Thoracic aorta (tissue), 2 donors: ENCODE measurements around the gene DDX46. TPM values are rescaled to one million over a fixed set of nuclear protein-coding genes. Genes with fewer than 3 reads are reported as not detected.

Experiments used
- ATAC-seq: fragments of 150-250 bp; one replicate; pipeline ENCODE4 v1.8.0; 2017; ENCODE audit warnings: low read depth; ENCODE audit not compliant: insufficient number of reproducible peaks, low FRiP score
- DNase-seq: peaks from one replicate; pipeline ENCODE4 v3.0.0-alpha.2; 2020; ENCODE audit warnings: low spot score
- H3K27ac ChIP-seq, 2 donors: fragments of 200-600 bp; sonication (generic); 1 replicate in 1 of 2; 2 replicates in 1 of 2; pipeline ENCODE4 v1.5.1; 2016; ENCODE audit warnings: mild to moderate bottlenecking in 2 of 2, moderate library complexity in 2 of 2
- H3K27me3 ChIP-seq: fragments of 200-600 bp; sonication (generic); replicated peaks from 2 replicates; pipeline ENCODE4 v1.6.0; 2016; ENCODE audit warnings: mild to moderate bottlenecking; ENCODE audit not compliant: insufficient read depth
- H3K36me3 ChIP-seq: fragments of 200-600 bp; sonication (generic); one replicate; pipeline ENCODE4 v1.5.1; 2016
- H3K4me1 ChIP-seq, 2 donors: fragments of 200-600 bp; sonication (generic); 1 replicate in 1 of 2; 2 replicates in 1 of 2; pipeline versions ENCODE4 v1.5.1 to v1.6.0; 2016; ENCODE audit warnings: low read depth in 2 of 2, mild to moderate bottlenecking in 1 of 2; ENCODE audit not compliant: control insufficient read depth in 1 of 2
- H3K4me3 ChIP-seq: fragments of 200-600 bp; sonication (generic); 2 replicates; pipeline ENCODE4 v1.5.1; 2016; ENCODE audit warnings: mild to moderate bottlenecking
- H3K9me3 ChIP-seq: fragments of 200-600 bp; sonication (generic); 2 replicates; pipeline ENCODE4 v1.5.1; 2016
- total RNA-seq, 2 donors: library from RNA; depleted of rRNA; stranded (reverse); fragments of >200 nt; gene quantifications; one replicate each; pipeline versions ENCODE4 v1.1.0 to v1.2.3, GENCODE V29; 2016
- TF ChIP-seq, protein P1 (sequence below): fragments of 200-600 bp; sonication (generic); IDR thresholded peaks from one replicate; pipeline ENCODE4 v1.5.1; 2019; ENCODE audit warnings: antibody characterized with exemption

Gene DDX46
- total RNA-seq, 2 donors from 2014 or later: 27.1 to 59.2 TPM

DNA sequence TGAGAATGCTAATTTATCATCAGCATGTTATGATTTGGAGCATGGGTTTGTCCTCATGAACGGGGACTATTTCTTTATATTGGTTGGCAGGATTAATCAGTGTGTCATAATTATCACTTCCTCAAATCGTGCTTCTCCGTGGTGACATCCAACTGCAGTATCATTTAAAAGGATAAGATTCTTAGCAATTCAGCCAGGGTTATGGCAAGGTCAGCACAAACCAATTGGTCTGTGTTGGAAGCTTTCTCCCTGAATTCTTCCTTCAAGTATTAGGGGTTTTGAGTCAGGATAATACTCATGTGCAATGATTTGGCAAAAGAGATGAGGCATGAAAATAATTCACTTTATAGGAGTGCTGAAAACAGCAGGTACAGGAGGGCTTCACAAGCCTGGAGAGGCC, 25.8 kb upstream of the DDX46 start:
- Histone ChIP-seq H3K27me3 (no peaks in the 10 kb centered on the region), H3K9me3 (no peaks in the 10 kb centered on the region), H3K4me1 (no peaks in the 10 kb centered on the region), H3K27ac (no peak overlapping the region), H3K36me3 (no peaks in the 10 kb centered on the region), H3K4me3 (no peak overlapping the region)
- DNase-seq (no peak), ATAC-seq (no peak)
- TF ChIP-seq, protein P1, sequence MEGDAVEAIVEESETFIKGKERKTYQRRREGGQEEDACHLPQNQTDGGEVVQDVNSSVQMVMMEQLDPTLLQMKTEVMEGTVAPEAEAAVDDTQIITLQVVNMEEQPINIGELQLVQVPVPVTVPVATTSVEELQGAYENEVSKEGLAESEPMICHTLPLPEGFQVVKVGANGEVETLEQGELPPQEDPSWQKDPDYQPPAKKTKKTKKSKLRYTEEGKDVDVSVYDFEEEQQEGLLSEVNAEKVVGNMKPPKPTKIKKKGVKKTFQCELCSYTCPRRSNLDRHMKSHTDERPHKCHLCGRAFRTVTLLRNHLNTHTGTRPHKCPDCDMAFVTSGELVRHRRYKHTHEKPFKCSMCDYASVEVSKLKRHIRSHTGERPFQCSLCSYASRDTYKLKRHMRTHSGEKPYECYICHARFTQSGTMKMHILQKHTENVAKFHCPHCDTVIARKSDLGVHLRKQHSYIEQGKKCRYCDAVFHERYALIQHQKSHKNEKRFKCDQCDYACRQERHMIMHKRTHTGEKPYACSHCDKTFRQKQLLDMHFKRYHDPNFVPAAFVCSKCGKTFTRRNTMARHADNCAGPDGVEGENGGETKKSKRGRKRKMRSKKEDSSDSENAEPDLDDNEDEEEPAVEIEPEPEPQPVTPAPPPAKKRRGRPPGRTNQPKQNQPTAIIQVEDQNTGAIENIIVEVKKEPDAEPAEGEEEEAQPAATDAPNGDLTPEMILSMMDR: no peak

DNA sequence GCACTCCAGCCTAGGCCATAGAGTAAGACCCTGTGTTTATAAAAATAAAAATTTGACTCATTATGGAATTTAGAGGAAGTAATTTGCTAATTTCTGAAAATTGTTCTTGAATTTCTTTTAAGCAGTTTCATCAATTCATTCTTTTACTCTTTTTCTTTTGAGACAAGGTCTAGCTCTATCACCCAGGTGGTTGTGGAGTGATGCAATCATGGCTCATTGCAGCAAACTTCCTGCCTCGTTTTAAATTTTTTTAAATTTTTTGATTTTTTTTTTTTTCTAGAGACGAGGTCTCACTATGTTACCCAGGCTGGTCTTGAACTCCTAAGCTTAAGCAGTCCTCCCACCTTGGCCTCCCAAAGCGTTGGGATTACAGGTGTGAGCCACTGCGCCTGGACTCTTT, 23.3 kb upstream of the DDX46 start:
- H3K4me3 ChIP-seq: no peak overlapping the region
- peaks cover 6 to 12% of the 10 kb centered on the region in 2 donors for H3K4me1 ChIP-seq
- H3K27me3 ChIP-seq: no peaks in the 10 kb centered on the region
- ATAC-seq: no peak
- TF ChIP-seq, protein P1: no peak
- H3K27ac ChIP-seq: no peak overlapping the region
- no peaks in the 10 kb centered on the region for H3K9me3 ChIP-seq
- no peak for DNase-seq
- H3K36me3 ChIP-seq: no peaks in the 10 kb centered on the region

DNA sequence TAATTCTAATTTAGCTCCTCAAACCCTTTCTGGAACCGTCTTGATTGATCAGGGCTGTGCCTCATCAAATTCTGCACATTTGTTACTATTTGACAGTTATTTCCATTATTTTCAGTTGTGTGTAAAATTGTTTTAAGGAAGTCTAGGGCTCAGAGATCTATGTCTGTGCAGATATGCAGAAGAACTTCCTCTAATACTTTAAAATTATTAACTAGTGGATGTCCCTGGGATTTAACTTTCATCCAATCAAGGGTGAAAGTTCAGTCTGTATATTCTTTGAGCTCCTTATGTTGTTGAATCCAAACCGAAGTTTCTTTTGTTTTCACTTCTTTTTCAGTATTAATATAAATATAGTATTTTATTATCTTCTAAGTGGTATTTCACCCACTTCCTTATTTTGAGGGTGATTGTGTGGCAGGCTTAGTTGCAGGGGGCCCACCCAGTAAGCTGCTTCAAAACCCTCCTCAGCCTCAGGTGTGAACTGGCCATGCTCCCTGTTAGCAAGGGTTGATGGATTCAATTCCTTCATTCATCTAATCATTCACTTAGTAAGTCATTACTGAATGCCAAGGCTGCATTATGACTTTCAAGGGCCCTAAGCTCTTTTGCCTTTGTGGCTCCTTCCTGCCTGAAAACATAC, 22.3 kb upstream of the DDX46 start:
- ATAC-seq (no peak), DNase-seq (no peak)
- Histone ChIP-seq H3K36me3 (no peaks in the 10 kb centered on the region), H3K4me1 (peaks cover 7 to 18% of the 10 kb centered on the region in 2 donors), H3K9me3 (no peaks in the 10 kb centered on the region), H3K27me3 (no peaks in the 10 kb centered on the region), H3K27ac (no peak overlapping the region), H3K4me3 (no peak overlapping the region)
- TF ChIP-seq, protein P1: no peak

DNA sequence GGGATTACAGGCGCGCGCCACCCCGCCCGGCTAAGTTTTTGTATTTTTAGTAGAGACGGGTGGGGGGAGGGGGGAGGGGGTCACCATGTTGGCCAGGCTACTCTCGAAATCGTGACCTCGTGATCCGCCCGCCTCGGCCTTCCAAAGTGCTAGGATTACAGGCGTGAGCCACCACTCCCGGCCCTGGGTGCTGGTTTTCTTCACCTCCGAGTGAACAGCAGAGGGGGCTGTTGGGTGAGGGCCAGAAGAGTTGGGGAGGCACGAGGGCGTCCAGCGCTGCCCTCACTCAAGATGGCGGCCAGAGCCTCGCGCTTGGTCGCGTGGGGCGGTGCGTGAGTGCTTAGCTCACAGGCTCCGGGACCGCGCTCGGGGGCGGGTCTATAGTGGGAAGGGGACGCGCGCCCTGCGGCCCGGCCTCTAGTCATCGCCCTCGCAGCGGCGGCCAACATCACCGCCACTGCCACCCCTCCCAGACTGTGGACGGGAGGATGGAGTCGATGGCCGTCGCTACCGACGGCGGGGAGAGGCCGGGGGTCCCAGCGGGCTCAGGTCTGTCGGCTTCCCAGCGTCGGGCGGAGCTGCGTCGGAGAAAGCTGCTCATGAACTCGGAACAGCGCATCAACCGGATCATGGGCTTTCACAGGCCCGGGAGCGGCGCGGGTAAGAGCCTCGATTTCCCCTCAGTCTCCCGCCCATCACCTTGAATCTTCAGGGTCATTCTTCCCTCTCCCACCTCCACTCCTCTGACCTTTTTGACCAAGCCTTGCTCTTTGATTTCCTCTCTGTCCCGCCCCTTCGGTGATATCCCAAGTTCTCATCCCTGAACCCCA, 20.2 kb upstream of the DDX46 start, which contains the start of gene CAMLG:
Gene CAMLG (plus strand): TSS at position 416 of the 830 bp plus-strand sequence. CDS start 73 bp downstream, at position 489.
- H3K4me1 ChIP-seq: peaks cover 7 to 18% of the 10 kb centered on the region in 2 donors
- peak within 1 kb of the TSS; percentile 86 for H3K4me3 ChIP-seq
- ATAC-seq (peak; percentile 93), DNase-seq (peak; percentile 94)
- H3K27ac ChIP-seq: peak within 1 kb of the TSS; percentile 95 to 97
- TF ChIP-seq, protein P1: peak; percentile 23
- no peaks in the 10 kb centered on the region for H3K9me3 ChIP-seq
- no peaks in the 10 kb centered on the region for H3K36me3 ChIP-seq
- H3K27me3 ChIP-seq: no peaks in the 10 kb centered on the region

DNA sequence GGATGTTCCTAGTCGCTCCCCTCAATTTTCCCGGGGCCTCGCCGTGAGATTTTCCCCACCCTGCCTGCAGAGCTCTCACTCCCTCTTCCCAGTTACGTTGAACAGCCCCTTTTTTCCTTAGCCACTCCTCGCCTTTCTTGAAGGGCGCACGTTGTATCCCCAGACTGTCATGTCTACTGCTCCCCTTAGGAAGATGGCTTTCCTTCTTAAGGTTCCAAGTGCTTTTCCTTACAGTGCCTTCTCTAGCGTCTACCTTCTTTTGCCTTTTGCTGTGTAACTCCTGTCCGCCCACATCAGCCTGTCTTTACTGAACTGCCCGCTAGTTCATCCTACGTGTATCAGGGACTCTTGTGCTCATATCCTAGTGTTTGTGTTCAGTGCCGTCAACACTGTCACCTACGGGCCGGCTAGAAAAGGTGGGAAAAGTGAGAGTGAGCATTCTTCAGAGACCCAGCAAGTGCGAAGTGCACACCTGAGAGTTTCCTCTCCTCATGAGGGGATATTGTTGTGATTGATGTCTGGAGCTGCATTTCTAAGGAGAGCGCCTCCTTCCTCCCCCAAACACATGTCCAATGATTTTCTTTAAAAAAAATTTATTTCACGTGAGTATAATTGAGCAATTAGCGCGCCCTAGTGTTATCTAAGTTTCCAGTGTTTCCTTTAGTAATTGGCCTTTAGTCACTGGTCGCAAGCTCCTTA, 19.5 kb upstream of the DDX46 start:
- H3K27me3 ChIP-seq: no peaks in the 10 kb centered on the region
- H3K9me3 ChIP-seq: no peaks in the 10 kb centered on the region
- DNase-seq (no peak), ATAC-seq (no peak)
- peaks cover 7 to 18% of the 10 kb centered on the region in 2 donors for H3K4me1 ChIP-seq
- TF ChIP-seq, protein P1: no peak
- peak overlapping the region; percentile 86 for H3K4me3 ChIP-seq
- H3K36me3 ChIP-seq: no peaks in the 10 kb centered on the region
- H3K27ac ChIP-seq: peak overlapping the region; percentile 95 to 97
